AG04449 (cell line): Measurements from ENCODE around the gene PRM3.

Source experiments
- CTCF ChIA-PET: fragments of 350-600 bp; formaldehyde crosslinking; extraction: SDS; loops from one replicate; lab custom pipeline; 2021; ENCODE audit warnings: antibody characterized with exemption; lab: Yijun Ruan, JAX
- POLR2A ChIA-PET: fragments of 400-600, 350-600 bp; formaldehyde crosslinking; extraction: SDS; loops from one replicate; lab custom pipeline; 2020; ENCODE audit warnings: antibody characterized with exemption, inconsistent platforms; lab: Yijun Ruan, JAX
- DNase-seq: peaks from one replicate; pipeline ENCODE4 v3.0.0-alpha.2; 2010; ENCODE audit warnings: low read depth, low spot score
- H3K4me3 ChIP-seq: 2 replicates; pipeline ENCODE4 v1.5.1; 2011; ENCODE audit warnings: low read depth, mild to moderate bottlenecking, control low read depth, low read length
- TF ChIP-seq, protein P1 (sequence below): IDR thresholded peaks from one replicate; pipeline ENCODE4 v1.5.1; 2011; ENCODE audit warnings: mild to moderate bottlenecking, moderate library complexity, low read length, control low read depth, inconsistent platforms; ENCODE audit not compliant: insufficient read depth; ENCODE audit errors: missing control alignments

Gene PRM3

DNA sequence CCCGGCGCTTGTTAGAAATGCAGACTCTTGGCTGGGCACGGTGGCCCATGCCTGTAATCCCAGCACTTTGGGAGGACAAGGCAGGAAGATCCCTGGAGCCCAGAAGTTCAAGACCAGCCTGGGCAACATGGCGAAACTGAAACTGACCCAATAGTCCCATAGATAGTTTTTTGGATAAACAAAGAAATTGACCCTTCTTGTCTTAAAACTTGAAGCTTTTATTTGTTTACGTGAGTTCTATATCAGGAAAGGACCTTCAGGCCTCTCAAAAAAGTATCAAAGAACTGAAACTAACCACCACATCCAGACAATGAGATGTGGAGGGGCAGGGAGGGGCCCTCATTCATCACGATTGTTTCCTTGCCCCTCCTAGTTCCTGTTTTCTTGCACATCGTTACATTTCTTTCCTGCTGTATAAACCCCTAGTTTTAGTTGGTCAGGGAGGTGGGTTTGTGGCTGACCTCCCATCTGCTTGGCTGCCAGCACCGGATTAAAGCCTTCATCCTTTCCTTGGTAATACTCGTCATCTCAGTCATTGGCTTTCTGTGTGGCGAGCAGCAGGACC, 37.6 kb upstream of the PRM3 start:
- no peak overlapping the region for H3K4me3 ChIP-seq
- CTCF ChIA-PET, result interaction anchor here (1.6 kb wide), 1 partner anchor 54 kb away, joined by 4 read pairs; no protein-coding TSS in a partner anchor
- TF ChIP-seq, protein P1, sequence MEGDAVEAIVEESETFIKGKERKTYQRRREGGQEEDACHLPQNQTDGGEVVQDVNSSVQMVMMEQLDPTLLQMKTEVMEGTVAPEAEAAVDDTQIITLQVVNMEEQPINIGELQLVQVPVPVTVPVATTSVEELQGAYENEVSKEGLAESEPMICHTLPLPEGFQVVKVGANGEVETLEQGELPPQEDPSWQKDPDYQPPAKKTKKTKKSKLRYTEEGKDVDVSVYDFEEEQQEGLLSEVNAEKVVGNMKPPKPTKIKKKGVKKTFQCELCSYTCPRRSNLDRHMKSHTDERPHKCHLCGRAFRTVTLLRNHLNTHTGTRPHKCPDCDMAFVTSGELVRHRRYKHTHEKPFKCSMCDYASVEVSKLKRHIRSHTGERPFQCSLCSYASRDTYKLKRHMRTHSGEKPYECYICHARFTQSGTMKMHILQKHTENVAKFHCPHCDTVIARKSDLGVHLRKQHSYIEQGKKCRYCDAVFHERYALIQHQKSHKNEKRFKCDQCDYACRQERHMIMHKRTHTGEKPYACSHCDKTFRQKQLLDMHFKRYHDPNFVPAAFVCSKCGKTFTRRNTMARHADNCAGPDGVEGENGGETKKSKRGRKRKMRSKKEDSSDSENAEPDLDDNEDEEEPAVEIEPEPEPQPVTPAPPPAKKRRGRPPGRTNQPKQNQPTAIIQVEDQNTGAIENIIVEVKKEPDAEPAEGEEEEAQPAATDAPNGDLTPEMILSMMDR, result no peak
- POLR2A ChIA-PET, result no interaction called here
- no peak for DNase-seq

DNA sequence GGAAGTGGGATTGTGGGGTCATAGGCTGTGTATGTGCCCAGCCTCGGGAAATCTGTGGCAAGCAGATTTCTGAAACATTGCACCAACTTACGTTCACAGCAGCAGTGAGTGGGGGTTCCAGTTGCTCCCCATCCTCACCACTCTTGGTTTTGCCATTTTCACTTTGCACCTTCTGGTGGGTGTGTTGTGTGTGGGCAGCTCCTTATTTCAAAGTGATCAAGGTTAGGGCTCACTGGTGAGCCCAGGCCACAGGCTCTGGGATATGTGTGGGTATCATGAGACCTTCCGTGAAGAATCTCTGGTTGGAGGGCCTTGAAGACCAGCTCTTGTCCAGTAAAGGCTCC, 37.2 kb upstream of the PRM3 start:
- CTCF ChIA-PET, result no interaction called here
- POLR2A ChIA-PET, result no interaction called here
- TF ChIP-seq, protein P1, result no peak
- no peak overlapping the region for H3K4me3 ChIP-seq
- DNase-seq, result no peak

DNA sequence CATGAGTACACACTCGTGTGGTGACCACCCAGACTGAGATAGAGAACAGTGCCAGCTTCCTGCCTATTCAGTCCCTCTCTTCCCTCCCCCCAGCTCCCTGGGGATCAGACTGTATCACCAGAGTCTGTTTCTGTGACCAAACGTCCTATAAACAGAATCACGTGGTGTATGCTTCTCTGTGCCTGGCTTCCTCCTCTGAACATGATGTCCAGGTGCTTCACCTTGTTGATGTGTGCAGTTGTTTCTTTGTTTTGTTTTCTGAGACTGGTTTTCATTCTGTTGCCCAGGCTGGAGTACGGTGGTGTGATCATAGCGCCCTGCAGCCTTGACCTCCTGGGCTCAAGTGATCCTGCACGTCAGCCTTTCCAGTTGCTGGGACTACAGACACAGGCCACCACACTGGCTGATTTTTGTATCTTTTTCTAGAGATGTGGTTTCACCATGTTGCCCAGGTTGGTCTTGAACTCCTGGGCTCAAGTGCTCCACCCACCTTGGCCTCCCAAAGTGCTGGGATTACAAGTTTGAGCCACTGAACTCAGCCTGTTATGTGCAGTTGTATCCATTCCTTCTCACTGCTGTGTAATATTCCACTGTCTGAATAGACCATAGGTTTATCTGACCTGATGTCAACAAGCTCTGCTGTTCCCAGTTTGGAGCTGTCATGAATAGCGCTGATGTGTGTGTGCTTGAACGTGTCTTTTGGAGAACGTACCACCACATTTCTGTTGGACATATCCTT, 36.6 kb upstream of the PRM3 start:
- POLR2A ChIA-PET, result no interaction called here
- TF ChIP-seq, protein P1, result no peak
- CTCF ChIA-PET, result no interaction called here
- no peak for DNase-seq
- H3K4me3 ChIP-seq, result no peak overlapping the region

DNA sequence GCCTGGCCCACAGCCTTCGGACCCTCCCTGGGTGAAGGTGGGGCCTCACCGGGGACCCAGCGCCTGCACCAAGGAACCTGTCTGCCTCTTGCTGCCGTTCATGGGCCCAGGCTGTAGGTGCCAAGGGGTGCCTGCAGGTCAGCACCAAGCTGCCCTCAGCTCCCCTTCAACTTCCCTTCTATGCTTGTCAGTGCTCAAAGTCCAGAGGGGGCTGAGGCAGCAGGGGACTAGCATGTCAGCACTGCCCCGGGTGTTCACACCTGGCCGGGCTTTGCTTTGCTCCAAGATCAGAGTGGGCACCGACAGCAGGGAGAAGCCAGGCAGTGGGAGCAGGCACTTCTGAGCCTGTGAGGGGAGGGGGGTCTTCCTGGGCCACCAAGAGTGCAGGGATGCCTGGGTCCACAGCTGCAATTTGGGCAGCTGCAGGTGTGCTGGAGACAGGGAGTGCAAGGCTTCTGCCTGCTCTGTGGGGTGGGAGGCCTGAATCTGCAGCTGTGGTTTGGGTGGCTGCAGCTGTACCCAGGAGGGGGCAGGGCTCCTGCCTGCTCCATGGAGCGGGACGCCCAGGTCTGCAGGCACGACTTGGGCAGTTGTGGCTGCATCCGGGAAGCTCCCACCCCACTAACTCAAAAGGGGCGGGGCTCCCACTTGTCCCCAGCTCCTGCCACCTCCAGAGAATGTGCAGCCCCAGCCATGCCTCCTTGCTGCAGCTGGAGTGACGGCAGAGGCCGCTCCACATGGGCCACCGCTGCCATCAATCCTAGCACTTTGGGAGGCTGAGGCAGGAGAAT, 35.3 kb upstream of the PRM3 start:
- no peak for DNase-seq
- TF ChIP-seq, protein P1, result no peak
- ChIA-PET CTCF (interaction anchor here (1.2 kb wide), 1 partner anchor 53 kb away, joined by 3 read pairs; the partner anchor contains the start of gene SOCS1), POLR2A (no interaction called here)
- no peak overlapping the region for H3K4me3 ChIP-seq

DNA sequence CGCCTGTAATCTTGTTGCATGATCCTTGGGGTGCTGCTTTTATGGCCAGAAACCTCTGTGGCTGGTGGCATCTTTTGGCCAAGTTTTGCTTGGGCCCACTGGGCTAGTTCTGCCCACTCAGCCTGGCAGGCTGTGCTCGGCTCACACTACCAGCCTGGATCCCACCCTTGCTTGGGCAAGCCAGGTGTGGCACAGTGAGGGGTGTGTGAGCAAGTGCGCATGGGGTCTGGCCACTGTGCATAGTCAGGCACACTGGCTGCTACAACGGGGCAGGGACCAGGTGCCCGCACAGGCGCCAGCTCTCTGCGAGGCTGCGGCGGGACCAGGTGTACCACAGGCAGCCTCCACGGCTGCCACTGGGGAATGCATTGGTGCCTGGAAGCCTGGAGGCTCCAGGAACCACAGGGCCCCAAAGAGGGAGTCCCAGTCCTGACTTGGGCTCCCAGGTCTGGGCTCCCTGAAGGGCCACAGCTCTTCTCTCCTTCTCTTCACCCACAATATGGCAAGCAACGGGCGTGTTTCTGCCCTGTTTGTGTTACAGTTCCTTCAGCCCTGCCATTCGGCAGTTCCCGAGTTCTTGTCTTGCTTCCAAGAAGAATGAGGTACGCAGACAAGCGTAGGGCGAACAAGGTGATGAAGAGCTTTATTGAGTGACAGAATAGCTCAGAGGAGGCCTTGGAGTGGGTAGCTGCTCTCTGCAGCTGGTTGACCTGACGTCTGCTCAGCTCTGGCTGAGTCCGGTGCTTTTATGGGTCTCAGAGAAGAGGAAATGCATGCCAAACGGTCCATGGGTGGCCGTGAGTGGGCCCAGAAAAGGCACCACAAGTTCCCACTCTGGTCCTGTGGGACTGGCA, 34.4 kb upstream of the PRM3 start:
- TF ChIP-seq, protein P1, result no peak
- DNase-seq, result no peak
- H3K4me3 ChIP-seq, result no peak overlapping the region
- ChIA-PET CTCF (interaction anchor here (1.2 kb wide), 1 partner anchor 52 kb away, joined by 3 read pairs; the partner anchor contains the start of gene SOCS1), POLR2A (no interaction called here)
